MM.1S (cell line): ENCODE data around the gene MINDY4.

Experiments used
- DNase-seq: peaks from one replicate; pipeline ENCODE4 v3.0.0-alpha.2; 2015
- H2AFZ ChIP-seq: fragments of 300-600 bp; sonication (generic); 2 replicates; pipeline ENCODE4 v1.6.0; 2016; ENCODE audit warnings: antibody characterized with exemption, low read length
- H3F3A ChIP-seq: fragments of 300-600 bp; sonication (generic); 2 replicates; pipeline ENCODE4 v1.6.1; 2016; ENCODE audit warnings: mild to moderate bottlenecking, antibody characterized with exemption, low read length, moderate library complexity, mixed read lengths; ENCODE audit not compliant: insufficient read depth
- H3K27ac ChIP-seq: fragments of 300-600 bp; sonication (generic); 2 replicates; pipeline ENCODE4 v1.5.1; 2016; ENCODE audit warnings: mild to moderate bottlenecking, low read length
- H3K27me3 ChIP-seq: fragments of 300-600 bp; sonication (generic); replicated peaks from 2 replicates; pipeline ENCODE4 v1.6.0; 2016; ENCODE audit warnings: low read length; ENCODE audit not compliant: insufficient read depth
- H3K36me3 ChIP-seq: fragments of 300-600 bp; sonication (generic); replicated peaks from 2 replicates; pipeline ENCODE4 v1.6.1; 2016; ENCODE audit warnings: mild to moderate bottlenecking, low read length, mixed read lengths; ENCODE audit not compliant: insufficient read depth
- H3K4me1 ChIP-seq: fragments of 300-600 bp; sonication (generic); 2 replicates; pipeline ENCODE4 v1.6.1; 2016; ENCODE audit warnings: low read length, mixed read lengths
- H3K4me2 ChIP-seq: fragments of 300-600 bp; sonication (generic); 2 replicates; pipeline ENCODE4 v1.6.0; 2016; ENCODE audit warnings: low read depth, low read length
- H3K4me3 ChIP-seq: fragments of 300-600 bp; sonication (generic); 2 replicates; pipeline ENCODE4 v1.5.1; 2016; ENCODE audit warnings: low read length, mixed read lengths
- H3K79me2 ChIP-seq: fragments of 300-600 bp; sonication (generic); 2 replicates; pipeline ENCODE4 v1.6.1; 2016; ENCODE audit warnings: mixed run types, low read length, mixed read lengths
- H3K9ac ChIP-seq: fragments of 300-600 bp; sonication (generic); 2 replicates; pipeline ENCODE4 v1.6.1; 2016; ENCODE audit warnings: low read length, mixed read lengths
- H3K9me2 ChIP-seq: fragments of 300-600 bp; sonication (generic); replicated peaks from 2 replicates; pipeline ENCODE4 v1.6.1; 2016; ENCODE audit warnings: mild to moderate bottlenecking, low read length, mixed read lengths; ENCODE audit not compliant: insufficient read depth
- H3K9me3 ChIP-seq: fragments of 300-600 bp; sonication (generic); replicated peaks from 2 replicates; pipeline ENCODE4 v1.6.1; 2016; ENCODE audit warnings: mild to moderate bottlenecking, low read length, mixed read lengths; ENCODE audit not compliant: insufficient read depth
- H4K20me1 ChIP-seq: fragments of 300-600 bp; sonication (generic); 2 replicates; pipeline ENCODE4 v1.6.1; 2016; ENCODE audit warnings: mild to moderate bottlenecking, low read length, moderate library complexity, mixed read lengths; ENCODE audit not compliant: insufficient read depth
- CTCF ChIP-seq: fragments of 300-600 bp; sonication (generic); IDR thresholded peaks from 2 replicates; pipeline ENCODE4 v1.5.1; 2016; ENCODE audit warnings: antibody characterized with exemption, low read length, mixed read lengths
- EZH2 ChIP-seq: fragments of 300-600 bp; sonication (generic); optimal IDR thresholded peaks from 2 replicates; pipeline ENCODE3; 2017; ENCODE audit warnings: low read depth, mild to moderate bottlenecking, antibody characterized with exemption, low read length, mixed read lengths
- EZH2phosphoT487 ChIP-seq: fragments of 300-600 bp; sonication (generic); IDR thresholded peaks from 2 replicates; pipeline ENCODE4 v1.6.1; 2018; ENCODE audit warnings: antibody characterized with exemption, low read length

Gene MINDY4

GRCh38 chr7:30897770-30898169 lies 126.6 kb downstream of the MINDY4 start:
- Histone ChIP-seq H3K36me3 (no peaks in the 10 kb centered on the region), H3K9me3 (no peaks in the 10 kb centered on the region), H3K4me3 (no peak overlapping the region), H3K27ac (no peak overlapping the region), H2AFZ (no peak overlapping the region), H3K9me2 (no peaks in the 10 kb centered on the region), H3K4me1 (no peaks in the 10 kb centered on the region), H3K79me2 (no peaks in the 10 kb centered on the region), H3K9ac (no peak overlapping the region), H3K4me2 (no peak overlapping the region), H4K20me1 (no peaks in the 10 kb centered on the region), H3F3A (no peaks in the 10 kb centered on the region), H3K27me3 (no peaks in the 10 kb centered on the region)
- no peak for DNase-seq
- TF ChIP-seq EZH2 (no peak), EZH2phosphoT487 (no peak), CTCF (no peak)

GRCh38 chr7:30898411-30898810 lies 127.2 kb downstream of the MINDY4 start:
- TF ChIP-seq EZH2phosphoT487 (no peak), CTCF (no peak), EZH2 (no peak)
- Histone ChIP-seq H3F3A (no peaks in the 10 kb centered on the region), H3K9me2 (no peaks in the 10 kb centered on the region), H3K27ac (no peak overlapping the region), H3K79me2 (no peaks in the 10 kb centered on the region), H3K9me3 (no peaks in the 10 kb centered on the region), H2AFZ (no peak overlapping the region), H3K27me3 (no peaks in the 10 kb centered on the region), H3K4me2 (no peak overlapping the region), H4K20me1 (no peaks in the 10 kb centered on the region), H3K4me1 (no peaks in the 10 kb centered on the region), H3K36me3 (no peaks in the 10 kb centered on the region), H3K4me3 (no peak overlapping the region), H3K9ac (no peak overlapping the region)
- no peak for DNase-seq

- TF ChIP-seq EZH2 (no peak), EZH2phosphoT487 (no peak), CTCF (no peak)
Measured at GRCh38 chr7:30899066-30899465, 127.8 kb downstream of the MINDY4 start.

GRCh38 chr7:30899630-30900029 lies 128.4 kb downstream of the MINDY4 start:
- no peak for DNase-seq
- Histone ChIP-seq H3K4me1 (no peaks in the 10 kb centered on the region), H3K9me3 (no peaks in the 10 kb centered on the region), H3K27ac (no peak overlapping the region), H4K20me1 (no peaks in the 10 kb centered on the region), H3F3A (no peaks in the 10 kb centered on the region), H3K79me2 (no peaks in the 10 kb centered on the region), H3K9ac (no peak overlapping the region), H3K4me3 (no peak overlapping the region), H3K9me2 (no peaks in the 10 kb centered on the region), H2AFZ (no peak overlapping the region), H3K4me2 (no peak overlapping the region), H3K27me3 (no peaks in the 10 kb centered on the region), H3K36me3 (no peaks in the 10 kb centered on the region)
- TF ChIP-seq EZH2phosphoT487 = no peak
- no peak for TF ChIP-seq EZH2
- no peak for TF ChIP-seq CTCF

More at GRCh38 chr7:30899066-30899465, 127.8 kb downstream of the MINDY4 start:
- Histone ChIP-seq H3K9ac (no peak overlapping the region), H3K9me3 (no peaks in the 10 kb centered on the region), H3F3A (no peaks in the 10 kb centered on the region), H3K27me3 (no peaks in the 10 kb centered on the region), H4K20me1 (no peaks in the 10 kb centered on the region), H3K9me2 (no peaks in the 10 kb centered on the region), H3K79me2 (no peaks in the 10 kb centered on the region), H3K36me3 (no peaks in the 10 kb centered on the region), H2AFZ (no peak overlapping the region), H3K4me3 (no peak overlapping the region), H3K4me2 (no peak overlapping the region), H3K4me1 (no peaks in the 10 kb centered on the region), H3K27ac (no peak overlapping the region)
- no peak for DNase-seq
